ENCODE data around the gene CDC34.

CDC34 gene

DNA sequence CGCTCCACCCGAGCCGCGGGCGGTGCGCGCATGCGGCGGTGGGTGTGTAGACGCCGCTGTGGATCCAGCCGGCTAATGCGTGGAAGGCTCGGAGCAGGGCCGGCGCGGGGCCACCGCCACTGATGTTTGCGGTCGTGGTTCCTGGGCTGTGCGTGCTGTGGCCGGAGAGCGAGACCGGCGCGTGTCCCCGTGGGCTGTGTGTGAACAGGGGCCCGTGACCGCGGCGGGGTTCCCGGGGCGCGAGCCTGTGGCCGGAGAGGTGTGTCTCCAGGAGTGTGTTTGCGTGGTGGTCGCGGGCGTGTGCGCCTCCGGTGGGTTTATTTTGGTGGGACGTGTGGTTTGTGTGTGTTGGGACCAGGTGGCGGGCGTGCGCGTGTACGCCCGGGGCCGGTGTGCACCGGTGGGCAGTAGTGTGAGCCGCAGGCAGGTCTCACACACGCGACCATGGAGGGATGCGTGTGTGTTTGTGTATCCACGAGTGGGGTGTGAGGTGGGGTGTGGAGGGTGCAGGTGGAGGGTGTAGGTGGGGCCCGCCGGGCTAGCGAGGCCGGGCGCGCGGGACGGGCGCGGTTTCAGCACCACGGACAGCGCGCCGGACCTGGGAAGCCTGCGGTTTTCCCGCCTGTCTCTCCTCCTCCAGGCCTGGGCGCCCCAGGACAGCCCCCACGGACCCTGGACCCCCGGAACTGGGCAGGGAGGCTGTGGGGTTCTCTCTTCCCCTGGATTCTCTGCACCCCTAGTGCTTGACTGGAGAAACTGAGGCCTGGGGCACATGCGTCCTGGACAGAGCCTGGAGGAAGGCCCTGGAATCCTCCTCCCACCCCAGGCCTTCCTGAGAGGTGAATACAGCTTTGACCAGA, 59.8 kb downstream of the CDC34 start:
- Histone ChIP-seq H3K9me3 (ENCODE audit: low read length) (no peaks in the 10 kb centered on the region), H3K4me3 (ENCODE audit: low read depth in 1 of 2, low read length in 2 of 2) (no peak overlapping the region), H3K36me3 (ENCODE audit: insufficient read depth, low read length) (no peaks in the 10 kb centered on the region), H3K27ac (ENCODE audit: low read depth, low read length) (no peak overlapping the region), H3K27me3 (ENCODE audit: control insufficient read depth in 1 of 2, insufficient read depth in 2 of 2, low read length in 2 of 2) (peaks cover 18 to 55% of the 10 kb centered on the region in 2 donors), H3K9ac (ENCODE audit: low read length) (no peak overlapping the region), H3K4me1 (ENCODE audit: insufficient read depth, low read length) (no peaks in the 10 kb centered on the region)
